NCI-H2081 (cell line): ENCODE data around the gene FAM72C.
"Not testable (repeated sequence)": the region's sequence is repeated elsewhere in the genome, so short reads cannot be mapped to it uniquely, and the experiment has no call there.

Source experiments
- DNase-seq, 2 experiments: peaks; one replicate each; lab custom pipeline; 2025; lab: John Stamatoyannopoulos, UW

Gene FAM72C

GRCh38 chr1:143984721-143985473 lies 13.1 kb upstream of the FAM72C start:
- DNase-seq: not testable (repeated sequence)

DNA sequence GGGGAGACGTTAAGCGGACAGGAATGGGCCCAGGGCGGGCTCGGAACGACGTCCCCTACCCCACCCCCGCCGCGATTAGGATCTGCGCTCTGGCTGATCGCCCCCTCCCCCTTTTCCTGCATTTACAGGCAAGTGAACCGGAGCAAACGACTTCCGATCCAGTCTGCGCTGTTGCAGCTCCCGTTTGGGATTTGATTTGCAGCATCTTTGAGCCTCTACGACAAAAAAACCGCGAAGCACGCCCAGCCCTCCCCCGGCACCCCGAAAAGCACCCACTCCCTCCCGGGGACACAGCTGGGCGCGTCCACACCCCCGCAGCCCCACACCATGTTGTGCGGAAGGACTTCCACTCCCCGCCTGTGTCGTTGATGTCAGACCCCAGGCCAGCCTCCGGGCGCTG lies 2.6 kb upstream of the FAM72C start:
- not testable (repeated sequence) for DNase-seq

GRCh38 chr1:143973876-143974414 lies 2.2 kb upstream of the FAM72C start:
- not testable (repeated sequence) for DNase-seq

- not testable (repeated sequence) for DNase-seq
Observed at GRCh38 chr1:143972753-143973326, 1.1 kb upstream of the FAM72C start.

DNA sequence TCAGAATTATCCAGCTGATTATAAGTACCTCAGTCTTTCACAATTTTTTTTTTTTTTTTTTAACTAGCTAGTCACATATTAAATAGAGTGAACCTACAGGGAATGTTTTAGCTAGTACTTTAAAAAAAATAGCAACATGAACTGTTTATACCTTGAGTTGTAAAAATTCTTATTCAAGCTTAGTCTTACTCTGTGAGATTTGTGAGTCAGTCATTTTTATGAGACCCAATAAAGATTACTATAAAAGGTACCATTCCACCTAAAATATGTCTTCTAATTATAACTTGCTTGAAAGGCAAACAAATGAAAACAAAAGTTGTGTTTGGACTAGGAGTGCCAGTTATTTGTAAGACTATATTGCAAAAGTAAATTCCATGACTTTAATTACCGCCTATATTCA lies 5.9 kb downstream of the FAM72C start:
- not testable (repeated sequence) for DNase-seq

DNA sequence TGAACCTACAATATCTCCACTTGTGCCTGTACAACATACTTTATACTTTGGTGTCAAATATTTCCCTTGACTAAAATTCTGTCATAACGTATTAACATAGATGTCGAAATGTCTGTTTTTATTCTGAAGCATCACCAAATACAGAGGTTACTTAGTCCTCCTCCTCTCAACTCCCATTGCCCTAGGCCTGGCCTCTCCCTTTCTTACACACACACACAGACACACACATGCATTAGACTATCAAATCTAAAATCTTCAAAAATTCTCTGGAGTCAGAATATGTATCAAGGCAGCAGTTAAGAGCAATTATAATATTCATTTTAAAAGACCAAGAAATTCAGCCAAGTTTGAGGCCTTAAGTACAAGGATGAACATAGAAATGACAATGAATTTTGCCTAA lies 7.5 kb downstream of the FAM72C start:
- DNase-seq: not testable (repeated sequence)

GRCh38 chr1:143955930-143956329 lies 15.9 kb downstream of the FAM72C start:
- not testable (repeated sequence) for DNase-seq

GRCh38 chr1:143952913-143953312 lies 18.9 kb downstream of the FAM72C start:
- DNase-seq: not testable (repeated sequence)

DNA sequence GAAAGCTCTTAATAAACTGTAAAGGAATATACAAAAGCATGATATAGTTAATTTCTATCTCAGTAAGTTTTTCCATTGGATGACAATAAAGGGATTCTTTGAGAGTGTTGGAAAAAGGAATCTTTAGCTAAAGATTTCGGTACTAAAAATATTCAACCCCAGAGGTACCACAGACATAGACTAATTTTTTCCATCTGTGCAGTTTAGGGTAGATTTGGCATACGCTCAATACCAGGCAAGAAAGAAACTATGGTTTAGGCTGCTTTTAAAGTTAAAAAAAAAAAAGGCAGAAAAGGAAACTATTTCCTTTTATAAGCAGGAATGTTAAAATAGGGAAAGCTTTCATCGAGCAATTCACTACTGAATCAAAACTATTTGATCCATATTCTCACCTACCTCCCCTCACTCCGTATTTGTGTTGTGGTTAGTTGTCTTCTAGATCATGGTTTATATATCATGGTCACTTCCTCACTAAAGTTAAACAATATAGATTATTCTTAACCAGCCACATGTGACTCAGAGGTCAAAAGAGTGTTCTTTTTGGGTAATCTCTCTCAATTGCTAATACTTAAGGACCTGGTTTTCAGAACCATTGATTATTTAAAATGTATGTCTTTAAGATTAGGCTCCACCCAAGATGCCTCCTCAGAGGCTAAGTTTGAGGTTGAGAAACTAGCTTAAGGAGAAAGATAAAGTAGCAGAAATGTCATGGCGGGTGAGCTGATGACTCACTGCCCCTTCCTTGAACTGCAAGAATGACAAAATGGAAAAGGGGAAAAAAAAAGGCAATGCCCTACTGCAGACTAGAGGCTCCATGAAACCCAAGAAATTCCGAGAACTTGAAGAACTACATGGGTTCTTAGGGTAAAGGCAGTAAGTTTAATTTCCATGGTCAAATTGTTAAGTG lies 20.0 kb downstream of the FAM72C start:
- not testable (repeated sequence) for DNase-seq

DNA sequence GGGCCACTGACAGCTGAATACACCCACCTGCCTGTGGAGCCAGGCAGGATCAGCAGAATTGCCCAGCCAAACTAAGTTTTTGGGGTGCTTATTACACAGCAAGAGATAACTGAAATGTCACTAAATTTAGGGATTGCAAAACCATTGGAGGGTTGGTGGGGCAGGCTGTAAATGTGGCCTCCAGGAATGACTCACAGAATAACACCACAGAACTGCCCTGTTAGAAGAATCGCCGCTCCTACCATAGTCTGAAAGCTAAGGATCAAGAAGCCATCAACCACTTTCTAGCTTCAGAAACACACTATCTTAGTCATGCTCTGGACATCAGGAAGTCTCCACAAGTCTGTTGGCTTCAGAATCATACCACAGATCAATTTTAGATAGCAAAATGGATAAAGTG lies 24.0 kb downstream of the FAM72C start:
- DNase-seq: not testable (repeated sequence)

- not testable (repeated sequence) for DNase-seq
Observed at GRCh38 chr1:143945253-143945652, 26.5 kb downstream of the FAM72C start.

- DNase-seq: not testable (repeated sequence)
Observed at GRCh38 chr1:143944576-143945240, 27.1 kb downstream of the FAM72C start.

DNA sequence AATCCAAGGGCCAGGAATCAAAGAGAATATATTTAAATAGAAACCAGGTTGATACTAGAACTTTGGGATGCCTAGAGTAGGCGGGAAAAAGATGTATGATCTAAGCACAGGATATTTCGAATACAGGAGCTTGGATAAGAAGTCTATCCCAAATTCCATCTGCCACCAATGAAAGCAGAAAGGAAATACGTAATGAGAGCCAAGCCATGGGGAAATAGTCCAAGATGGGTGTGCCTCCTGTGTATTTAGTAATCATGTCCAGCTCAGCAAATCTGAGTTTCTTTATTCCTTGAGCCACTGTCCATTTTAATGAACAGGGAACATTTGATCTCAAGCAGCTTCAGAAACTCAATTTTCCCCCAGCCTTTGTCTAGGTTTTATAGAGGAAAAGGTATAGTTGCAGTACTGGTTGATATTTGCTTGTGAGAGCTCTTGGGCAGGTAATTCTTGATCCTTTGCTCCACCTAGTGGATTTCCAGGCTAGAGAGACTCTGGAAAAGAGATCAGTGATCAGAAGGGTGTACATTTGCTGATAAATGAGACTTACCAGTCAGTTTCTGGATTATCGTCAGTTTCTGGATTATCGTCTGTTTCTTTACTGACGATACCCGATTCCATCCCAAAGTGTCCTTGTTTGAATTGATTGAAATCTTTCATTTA lies 28.3 kb downstream of the FAM72C start:
- DNase-seq: not testable (repeated sequence)

DNA sequence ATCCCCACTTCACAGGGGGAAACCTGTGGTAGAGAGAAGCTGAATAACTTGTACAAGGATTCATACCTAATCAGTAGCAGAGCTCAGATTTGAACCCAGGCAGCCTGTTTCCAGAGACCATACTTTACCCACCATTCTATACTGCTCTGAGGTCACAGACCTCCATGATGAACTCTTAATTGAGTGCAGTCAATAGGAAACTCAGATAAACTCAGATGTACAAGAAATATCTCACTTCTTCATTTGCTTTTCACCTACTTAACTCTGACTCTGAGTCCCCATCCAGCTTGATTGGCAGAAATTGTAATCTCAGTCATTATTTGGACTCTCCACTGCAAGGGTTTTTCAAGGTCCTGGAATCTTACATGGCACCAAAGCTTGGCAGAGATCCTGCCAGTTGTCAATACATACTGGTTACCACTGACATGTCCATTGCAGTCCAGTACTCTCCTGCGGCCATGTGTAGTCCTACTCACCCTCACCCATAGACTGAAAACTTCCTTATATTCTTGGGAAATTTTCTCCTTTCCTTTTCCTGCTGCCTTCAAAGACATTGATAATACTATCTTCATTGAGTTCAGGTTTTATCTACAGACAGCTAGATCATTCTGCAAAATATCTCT lies 29.4 kb downstream of the FAM72C start:
- not testable (repeated sequence) for DNase-seq

GRCh38 chr1:143939666-143940065 lies 32.1 kb downstream of the FAM72C start:
- not testable (repeated sequence) for DNase-seq

- not testable (repeated sequence) for DNase-seq
Observed at GRCh38 chr1:143938922-143939321, 32.9 kb downstream of the FAM72C start.

- peak in 1 of 2 experiments; percentile 24 for DNase-seq
Observed at GRCh38 chr1:143936457-143937115, 35.2 kb downstream of the FAM72C start.

DNA sequence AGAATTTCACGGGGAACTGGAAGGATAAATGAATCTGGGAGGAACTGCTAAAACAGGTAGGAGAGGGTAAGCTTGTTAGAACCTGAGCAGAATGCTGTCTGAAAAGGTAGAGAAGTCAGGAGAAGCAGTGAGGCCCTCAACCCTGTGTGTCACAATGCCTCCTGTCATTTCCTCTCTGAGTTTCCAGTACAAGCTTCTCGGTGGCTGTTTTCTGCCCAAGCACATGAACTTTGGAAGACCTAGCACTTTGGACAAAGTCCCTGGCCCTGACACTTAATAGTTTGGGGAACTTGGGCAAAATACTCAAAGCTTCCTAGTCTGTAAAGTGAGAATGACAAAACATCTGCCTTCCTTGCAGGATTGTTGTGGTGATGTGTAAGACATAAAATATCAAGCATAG lies 52.7 kb downstream of the FAM72C start:
- DNase-seq: not testable (repeated sequence)

GRCh38 chr1:143918552-143918951 lies 53.2 kb downstream of the FAM72C start:
- DNase-seq: not testable (repeated sequence)

DNA sequence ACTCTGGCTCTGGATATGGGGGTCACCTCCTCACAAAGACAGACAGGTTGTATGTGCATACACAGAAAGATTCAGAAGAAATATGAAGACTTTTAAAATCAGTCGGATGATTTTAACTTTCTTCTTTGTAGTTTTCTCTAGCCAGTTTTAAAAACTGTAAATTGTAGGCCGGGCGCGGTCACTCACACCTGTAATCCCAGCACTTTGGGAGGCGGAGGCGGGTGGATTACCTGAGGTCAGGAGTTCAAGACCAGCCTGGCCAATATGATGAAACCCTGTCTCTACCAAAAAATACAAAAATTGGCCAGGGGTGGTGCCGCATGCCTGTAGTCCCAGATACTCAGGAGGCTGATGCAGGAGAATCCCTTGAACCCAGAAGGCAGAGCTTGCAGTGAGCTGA lies 58.1 kb downstream of the FAM72C start:
- DNase-seq: not testable (repeated sequence)
